ENCODE results near the gene PTGER3. TPM values are rescaled to one million over a fixed set of nuclear protein-coding genes. Genes with fewer than 3 reads are reported as not detected.
A peak's percentile ranks its signal among the peaks of the same experiment; 100 is the strongest.

PTGER3 gene
- total RNA-seq, 1 experiment from 2014 or later = 96.0 TPM

- ChIA-PET CTCF (interaction anchor here (0.5 to 0.6 kb wide), 2 partner anchors 34 to 52 kb away, joined by 5 to 7 read pairs; no protein-coding TSS in a partner anchor), POLR2A (ENCODE audit: low non-redundant PET) (interaction anchor here (0.6 kb wide), 2 partner anchors 1799 to 1949 kb away, joined by 3 to 5 read pairs; no protein-coding TSS in a partner anchor)
- intact Hi-C loops (cut with micrococcal nuclease; ENCODE audit: unreplicated experiment) = loop anchor here (10.0 kb wide), 1 partner anchor 1625 kb away; no protein-coding TSS in a partner anchor
- peak overlapping the region; percentile 96 for H3K27ac ChIP-seq (ENCODE audit: low read depth, low read length, poor library complexity, severe bottlenecking)
- no TSS peak for BruUV-seq (replicated peaks)
- TF ChIP-seq CTCF (conservative IDR thresholded peaks at IDR 0.05; ENCODE audit: low read depth, low read length) = no peak
- TF ChIP-seq EZH2 (IDR thresholded peaks at IDR 0.05; ENCODE audit: borderline replicate concordance, low read depth, low read length, poor library complexity, severe bottlenecking) = no peak
- H3K9me3 ChIP-seq (ENCODE audit: low read depth, low read length, poor library complexity, severe bottlenecking) = no peaks in the 10 kb centered on the region
- peak; percentile 44 for DNase-seq (ENCODE audit: low spot score)
- peaks cover 11% of the 10 kb centered on the region for H3K4me1 ChIP-seq (ENCODE audit: insufficient read depth, low read length, poor library complexity, severe bottlenecking)
- H3K4me3 ChIP-seq (ENCODE audit: low read depth, low read length, poor library complexity, severe bottlenecking) = peak overlapping the region; percentile 81
- peaks cover 33% of the 10 kb centered on the region for H3K36me3 ChIP-seq (ENCODE audit: insufficient read depth, low read length, poor library complexity, severe bottlenecking)
- H3K27me3 ChIP-seq (replicated peaks; ENCODE audit: insufficient read depth, low read depth, low read length, poor library complexity) = no peaks in the 10 kb centered on the region
These were observed 32.7 kb upstream of the PTGER3 start for GRCh38 chr1:71080230-71080738.

- TF ChIP-seq EZH2 (IDR thresholded peaks at IDR 0.05; ENCODE audit: borderline replicate concordance, low read depth, low read length, poor library complexity, severe bottlenecking) (no peak), CTCF (conservative IDR thresholded peaks at IDR 0.05; ENCODE audit: low read depth, low read length) (no peak)
- no peak overlapping the region for H3K4me3 ChIP-seq (ENCODE audit: low read depth, low read length, poor library complexity, severe bottlenecking)
- intact Hi-C loops (cut with micrococcal nuclease; ENCODE audit: unreplicated experiment) = no loop called here
- peak overlapping the region; percentile 4 for H3K27ac ChIP-seq (ENCODE audit: low read depth, low read length, poor library complexity, severe bottlenecking)
- H3K4me1 ChIP-seq (ENCODE audit: insufficient read depth, low read length, poor library complexity, severe bottlenecking) = peaks cover 10% of the 10 kb centered on the region
- DNase-seq (ENCODE audit: low spot score) = no peak
- BruUV-seq (replicated peaks) = no TSS peak
- no peaks in the 10 kb centered on the region for H3K9me3 ChIP-seq (ENCODE audit: low read depth, low read length, poor library complexity, severe bottlenecking)
- ChIA-PET POLR2A (ENCODE audit: low non-redundant PET) (interaction anchor here (0.6 kb wide), 1 partner anchor 27 kb away, joined by 3 read pairs; the partner anchor contains the start of gene PTGER3), CTCF (no interaction called here)
- peaks cover 89% of the 10 kb centered on the region for H3K36me3 ChIP-seq (ENCODE audit: insufficient read depth, low read length, poor library complexity, severe bottlenecking)
- no peaks in the 10 kb centered on the region for H3K27me3 ChIP-seq (replicated peaks; ENCODE audit: insufficient read depth, low read depth, low read length, poor library complexity)
These were observed 27.1 kb upstream of the PTGER3 start for GRCh38 chr1:71074681-71075080.

- no peak for DNase-seq (ENCODE audit: low spot score)
- H3K27me3 ChIP-seq (replicated peaks; ENCODE audit: insufficient read depth, low read depth, low read length, poor library complexity) = no peaks in the 10 kb centered on the region
- BruUV-seq (replicated peaks) = no TSS peak
- ChIA-PET POLR2A (ENCODE audit: low non-redundant PET) (no interaction called here), CTCF (no interaction called here)
- H3K9me3 ChIP-seq (ENCODE audit: low read depth, low read length, poor library complexity, severe bottlenecking) = no peaks in the 10 kb centered on the region
- TF ChIP-seq CTCF (conservative IDR thresholded peaks at IDR 0.05; ENCODE audit: low read depth, low read length) (no peak), EZH2 (IDR thresholded peaks at IDR 0.05; ENCODE audit: borderline replicate concordance, low read depth, low read length, poor library complexity, severe bottlenecking) (no peak)
- H3K4me1 ChIP-seq (ENCODE audit: insufficient read depth, low read length, poor library complexity, severe bottlenecking) = no peaks in the 10 kb centered on the region
- intact Hi-C loops (cut with micrococcal nuclease; ENCODE audit: unreplicated experiment) = no loop called here
- H3K4me3 ChIP-seq (ENCODE audit: low read depth, low read length, poor library complexity, severe bottlenecking) = no peak overlapping the region
- H3K27ac ChIP-seq (ENCODE audit: low read depth, low read length, poor library complexity, severe bottlenecking) = no peak overlapping the region
- peaks cover 100% of the 10 kb centered on the region for H3K36me3 ChIP-seq (ENCODE audit: insufficient read depth, low read length, poor library complexity, severe bottlenecking)
These were observed 24.7 kb upstream of the PTGER3 start for GRCh38 chr1:71072273-71072672.
